ENCODE results near the gene CYP26B1.

The CYP26B1 gene

GRCh38 chr2:72133721-72134407, 13.8 kb downstream of the CYP26B1 start:
- no peak overlapping the region for H3K27ac ChIP-seq
- no peak for DNase-seq (ENCODE audit: low read depth, low spot score)
- no peaks in the 10 kb centered on the region for H3K9me3 ChIP-seq (ENCODE audit: low read depth, low read length)
- H3K4me3 ChIP-seq = no peak overlapping the region
- no peak overlapping the region for H3K9ac ChIP-seq (ENCODE audit: insufficient read length)
- H3K36me3 ChIP-seq (ENCODE audit: insufficient read depth, low read length) = peaks cover 42% of the 10 kb centered on the region
- TF ChIP-seq FOXP2 (optimal IDR thresholded peaks at IDR 0.05; ENCODE audit: control extremely low read depth, extremely low read length, insufficient read depth) = no peak
- TF ChIP-seq EZH2 (IDR thresholded peaks at IDR 0.05) = no peak
- no peak for TF ChIP-seq POLR2AphosphoS5 (IDR thresholded peaks at IDR 0.05; ENCODE audit: borderline replicate concordance, low read depth, low read length)

GRCh38 chr2:72132981-72133720, 14.5 kb downstream of the CYP26B1 start:
- no peak for DNase-seq (ENCODE audit: low read depth, low spot score)
- Histone ChIP-seq H3K9me3 (ENCODE audit: low read depth, low read length) (no peaks in the 10 kb centered on the region), H3K9ac (ENCODE audit: insufficient read length) (no peak overlapping the region), H3K36me3 (ENCODE audit: insufficient read depth, low read length) (peaks cover 42% of the 10 kb centered on the region), H3K27ac (no peak overlapping the region), H3K4me3 (no peak overlapping the region)
- TF ChIP-seq POLR2AphosphoS5 (IDR thresholded peaks at IDR 0.05; ENCODE audit: borderline replicate concordance, low read depth, low read length) (no peak), EZH2 (IDR thresholded peaks at IDR 0.05) (no peak), FOXP2 (optimal IDR thresholded peaks at IDR 0.05; ENCODE audit: control extremely low read depth, extremely low read length, insufficient read depth) (no peak)

GRCh38 chr2:72131916-72132841, 15.5 kb downstream of the CYP26B1 start:
- Histone ChIP-seq H3K36me3 (ENCODE audit: insufficient read depth, low read length) (peaks cover 42% of the 10 kb centered on the region), H3K27ac (no peak overlapping the region), H3K9me3 (ENCODE audit: low read depth, low read length) (no peaks in the 10 kb centered on the region), H3K4me3 (no peak overlapping the region), H3K9ac (ENCODE audit: insufficient read length) (no peak overlapping the region)
- DNase-seq (ENCODE audit: low read depth, low spot score) = no peak
- TF ChIP-seq EZH2 (IDR thresholded peaks at IDR 0.05) = no peak
- no peak for TF ChIP-seq FOXP2 (optimal IDR thresholded peaks at IDR 0.05; ENCODE audit: control extremely low read depth, extremely low read length, insufficient read depth)
- no peak for TF ChIP-seq POLR2AphosphoS5 (IDR thresholded peaks at IDR 0.05; ENCODE audit: borderline replicate concordance, low read depth, low read length)

GRCh38 chr2:72131371-72131891, 16.2 kb downstream of the CYP26B1 start:
- Histone ChIP-seq H3K9ac (ENCODE audit: insufficient read length) (no peak overlapping the region), H3K27ac (no peak overlapping the region), H3K9me3 (ENCODE audit: low read depth, low read length) (no peaks in the 10 kb centered on the region), H3K36me3 (ENCODE audit: insufficient read depth, low read length) (peaks cover 39% of the 10 kb centered on the region), H3K4me3 (no peak overlapping the region)
- DNase-seq (ENCODE audit: low read depth, low spot score) = no peak
- TF ChIP-seq EZH2 (IDR thresholded peaks at IDR 0.05) (no peak), POLR2AphosphoS5 (IDR thresholded peaks at IDR 0.05; ENCODE audit: borderline replicate concordance, low read depth, low read length) (no peak), FOXP2 (optimal IDR thresholded peaks at IDR 0.05; ENCODE audit: control extremely low read depth, extremely low read length, insufficient read depth) (no peak)

GRCh38 chr2:72130659-72131360, 16.9 kb downstream of the CYP26B1 start:
- no peak overlapping the region for H3K9ac ChIP-seq (ENCODE audit: insufficient read length)
- peaks cover 34% of the 10 kb centered on the region for H3K36me3 ChIP-seq (ENCODE audit: insufficient read depth, low read length)
- H3K9me3 ChIP-seq (ENCODE audit: low read depth, low read length) = no peaks in the 10 kb centered on the region
- no peak overlapping the region for H3K4me3 ChIP-seq
- DNase-seq (ENCODE audit: low read depth, low spot score) = no peak
- TF ChIP-seq FOXP2 (optimal IDR thresholded peaks at IDR 0.05; ENCODE audit: control extremely low read depth, extremely low read length, insufficient read depth) = no peak
- H3K27ac ChIP-seq = peak overlapping the region; percentile 16; the same call in 1 of the 2 replicates

GRCh38 chr2:72129681-72130340, 17.9 kb downstream of the CYP26B1 start:
- no peak for TF ChIP-seq POLR2AphosphoS5 (IDR thresholded peaks at IDR 0.05; ENCODE audit: borderline replicate concordance, low read depth, low read length)
- no peak for TF ChIP-seq FOXP2 (optimal IDR thresholded peaks at IDR 0.05; ENCODE audit: control extremely low read depth, extremely low read length, insufficient read depth)
- no peak for TF ChIP-seq EZH2 (IDR thresholded peaks at IDR 0.05)
- Histone ChIP-seq H3K9me3 (ENCODE audit: low read depth, low read length) (no peaks in the 10 kb centered on the region), H3K9ac (ENCODE audit: insufficient read length) (no peak overlapping the region), H3K27ac (peak overlapping the region; percentile 16; the same call in 1 of the 2 replicates), H3K4me3 (no peak overlapping the region), H3K36me3 (ENCODE audit: insufficient read depth, low read length) (peaks cover 24% of the 10 kb centered on the region)
- no peak for DNase-seq (ENCODE audit: low read depth, low spot score)

- no peak for DNase-seq (ENCODE audit: low read depth, low spot score)
Observed at GRCh38 chr2:72128843-72129227, 18.8 kb downstream of the CYP26B1 start.

More at GRCh38 chr2:72128843-72129227, 18.8 kb downstream of the CYP26B1 start:
- Histone ChIP-seq H3K27ac (no peak overlapping the region), H3K9ac (ENCODE audit: insufficient read length) (no peak overlapping the region), H3K36me3 (ENCODE audit: insufficient read depth, low read length) (peaks cover 18% of the 10 kb centered on the region), H3K4me3 (no peak overlapping the region), H3K9me3 (ENCODE audit: low read depth, low read length) (no peaks in the 10 kb centered on the region)
- TF ChIP-seq POLR2AphosphoS5 (IDR thresholded peaks at IDR 0.05; ENCODE audit: borderline replicate concordance, low read depth, low read length) (no peak), FOXP2 (optimal IDR thresholded peaks at IDR 0.05; ENCODE audit: control extremely low read depth, extremely low read length, insufficient read depth) (no peak), EZH2 (IDR thresholded peaks at IDR 0.05) (no peak)

Measured in SK-N-MC (cell line).